RPMI7951 (cell line): ENCODE data around the gene HHATL. TPM values are rescaled to one million over a fixed set of nuclear protein-coding genes. Genes with fewer than 3 reads are reported as not detected.
"Not testable (repeated sequence)": the region's sequence is repeated elsewhere in the genome, so short reads cannot be mapped to it uniquely, and the experiment has no call there.

ENCODE experiments used
- DNase-seq: peaks from one replicate; pipeline ENCODE4 v3.0.0-alpha.2; 2012; ENCODE audit warnings: low read depth
- total RNA-seq: library from RNA; depleted of rRNA; stranded (reverse); fragments of >200 nt; shearing (Covaris generic); gene quantifications from 2 replicates; pipeline ENCODE4 v1.2.3, GENCODE V29; 2014

The HHATL gene
- total RNA-seq, 1 experiment from 2014 or later = not detected

GRCh38 chr3:42734263-42734860 is 31.8 kb upstream of the HHATL start:
- DNase-seq = no peak

GRCh38 chr3:42733501-42734262 is 31.1 kb upstream of the HHATL start:
- DNase-seq = no peak

GRCh38 chr3:42732829-42733459 is 30.3 kb upstream of the HHATL start:
- DNase-seq = no peak

GRCh38 chr3:42732196-42732828 is 29.7 kb upstream of the HHATL start:
- DNase-seq = peak; percentile 14

- DNase-seq = no peak
Observed at GRCh38 chr3:42731476-42732195, 29.0 kb upstream of the HHATL start.

GRCh38 chr3:42730706-42731420 is 28.3 kb upstream of the HHATL start:
- no peak for DNase-seq

- no peak for DNase-seq
Observed at GRCh38 chr3:42730294-42730693, 27.7 kb upstream of the HHATL start.

GRCh38 chr3:42729404-42730145 is 27.0 kb upstream of the HHATL start:
- DNase-seq = no peak

- no peak for DNase-seq
Observed at GRCh38 chr3:42728668-42729364, 26.2 kb upstream of the HHATL start.

- DNase-seq = no peak
Observed at GRCh38 chr3:42728056-42728455, 25.5 kb upstream of the HHATL start.

GRCh38 chr3:42725454-42725853 is 22.9 kb upstream of the HHATL start:
- DNase-seq = no peak

GRCh38 chr3:42723219-42723618 is 20.6 kb upstream of the HHATL start:
- no peak for DNase-seq

GRCh38 chr3:42722442-42722841 is 19.8 kb upstream of the HHATL start:
- DNase-seq = not testable (repeated sequence)

GRCh38 chr3:42721690-42722089 is 19.1 kb upstream of the HHATL start:
- DNase-seq = no peak

- DNase-seq = no peak
Observed at GRCh38 chr3:42720126-42720525, 17.5 kb upstream of the HHATL start.

- no peak for DNase-seq
Observed at GRCh38 chr3:42719002-42719401, 16.4 kb upstream of the HHATL start.

- DNase-seq = no peak
Observed at GRCh38 chr3:42718338-42718737, 15.7 kb upstream of the HHATL start.

GRCh38 chr3:42717306-42717705 is 14.7 kb upstream of the HHATL start:
- DNase-seq = no peak

- DNase-seq = no peak
Observed at GRCh38 chr3:42714171-42714852, 11.7 kb upstream of the HHATL start.
